ENCODE measurements around the gene RPL9.

The RPL9 gene

GRCh38 chr4:39480251-39480650, 21.5 kb upstream of the RPL9 start:
- Histone ChIP-seq H3K4me1 (ENCODE audit: insufficient read depth, insufficient read length) (no peaks in the 10 kb centered on the region), H3K9me3 (ENCODE audit: insufficient read depth, low read length) (no peaks in the 10 kb centered on the region), H3K27me3 (ENCODE audit: insufficient read depth, insufficient read length) (no peaks in the 10 kb centered on the region), H3K36me3 (ENCODE audit: insufficient read depth, insufficient read length, low read length) (peaks cover 15% of the 10 kb centered on the region), H3K9ac (ENCODE audit: insufficient read length, low read depth) (no peak overlapping the region), H3K4me3 (ENCODE audit: insufficient read length, low read depth) (no peak overlapping the region)
- DNase-seq (ENCODE audit: low read depth, low spot score), result no peak
- TF ChIP-seq YY1 (IDR thresholded peaks at IDR 0.05; ENCODE audit: insufficient read depth, insufficient read length), result no peak
- TF ChIP-seq SUZ12 (IDR thresholded peaks at IDR 0.05; ENCODE audit: extremely low read depth, insufficient read depth, insufficient read length), result no peak
- TF ChIP-seq ZNF274 (IDR thresholded peaks at IDR 0.05; ENCODE audit: low read depth, low read length), result no peak

- H3K4me1 ChIP-seq (ENCODE audit: insufficient read depth, insufficient read length), result no peaks in the 10 kb centered on the region
- H3K4me3 ChIP-seq (ENCODE audit: insufficient read length, low read depth), result no peak overlapping the region
- no peaks in the 10 kb centered on the region for H3K9me3 ChIP-seq (ENCODE audit: insufficient read depth, low read length)
- H3K27me3 ChIP-seq (ENCODE audit: insufficient read depth, insufficient read length), result no peaks in the 10 kb centered on the region
- DNase-seq (ENCODE audit: low read depth, low spot score), result no peak
- H3K9ac ChIP-seq (ENCODE audit: insufficient read length, low read depth), result no peak overlapping the region
- TF ChIP-seq YY1 (IDR thresholded peaks at IDR 0.05; ENCODE audit: insufficient read depth, insufficient read length) (no peak), SUZ12 (IDR thresholded peaks at IDR 0.05; ENCODE audit: extremely low read depth, insufficient read depth, insufficient read length) (no peak), ZNF274 (IDR thresholded peaks at IDR 0.05; ENCODE audit: low read depth, low read length) (no peak)
- H3K36me3 ChIP-seq (ENCODE audit: insufficient read depth, insufficient read length, low read length), result peaks cover 32% of the 10 kb centered on the region
These were observed 17.6 kb upstream of the RPL9 start for GRCh38 chr4:39476187-39476895.

DNA sequence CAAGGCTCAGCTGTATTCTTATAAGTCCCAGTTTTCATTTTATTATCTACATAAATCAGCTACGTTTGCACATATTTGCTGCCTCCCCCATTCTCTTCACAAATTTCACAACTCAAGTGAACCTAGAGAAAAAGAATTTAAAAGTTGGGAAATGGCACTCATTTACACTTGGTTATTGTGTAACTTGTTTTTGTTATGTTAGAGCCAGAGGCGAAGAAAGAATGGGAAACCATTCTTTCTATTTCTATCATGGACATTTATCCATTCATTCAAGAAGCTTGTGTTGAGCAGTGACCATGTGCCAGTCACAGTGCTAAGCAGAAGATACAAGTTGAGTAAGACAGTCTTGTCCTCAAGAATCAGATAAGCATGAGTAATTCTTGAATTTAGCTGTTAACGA, 13.7 kb upstream of the RPL9 start:
- no peaks in the 10 kb centered on the region for H3K9me3 ChIP-seq (ENCODE audit: insufficient read depth, low read length)
- no peak overlapping the region for H3K9ac ChIP-seq (ENCODE audit: insufficient read length, low read depth)
- TF ChIP-seq SUZ12 (IDR thresholded peaks at IDR 0.05; ENCODE audit: extremely low read depth, insufficient read depth, insufficient read length) (no peak), YY1 (IDR thresholded peaks at IDR 0.05; ENCODE audit: insufficient read depth, insufficient read length) (no peak), ZNF274 (IDR thresholded peaks at IDR 0.05; ENCODE audit: low read depth, low read length) (no peak)
- H3K27me3 ChIP-seq (ENCODE audit: insufficient read depth, insufficient read length), result no peaks in the 10 kb centered on the region
- no peak overlapping the region for H3K4me3 ChIP-seq (ENCODE audit: insufficient read length, low read depth)
- no peak for DNase-seq (ENCODE audit: low read depth, low spot score)
- no peaks in the 10 kb centered on the region for H3K4me1 ChIP-seq (ENCODE audit: insufficient read depth, insufficient read length)
- peaks cover 44% of the 10 kb centered on the region for H3K36me3 ChIP-seq (ENCODE audit: insufficient read depth, insufficient read length, low read length)

DNA sequence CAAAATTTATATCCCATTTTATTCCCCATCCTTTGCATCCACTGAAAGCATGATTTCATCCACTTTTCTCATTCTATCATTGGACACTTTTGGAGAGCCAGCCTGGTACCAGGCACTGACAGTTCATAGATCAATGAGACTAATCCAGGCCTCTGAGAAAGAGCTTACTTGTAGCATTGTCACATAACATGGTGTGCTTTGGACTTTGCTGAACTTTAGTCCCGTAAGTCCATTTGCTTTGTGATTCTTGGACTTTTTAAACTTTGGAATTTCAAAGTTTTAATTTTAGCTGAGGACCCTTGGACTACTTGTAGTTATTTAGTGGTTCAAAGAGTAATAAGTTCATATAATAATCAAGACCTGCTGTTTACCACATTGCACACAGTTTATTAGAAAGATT, 11.7 kb upstream of the RPL9 start:
- Histone ChIP-seq H3K4me3 (ENCODE audit: insufficient read length, low read depth) (no peak overlapping the region), H3K9ac (ENCODE audit: insufficient read length, low read depth) (no peak overlapping the region), H3K36me3 (ENCODE audit: insufficient read depth, insufficient read length, low read length) (peaks cover 44% of the 10 kb centered on the region), H3K4me1 (ENCODE audit: insufficient read depth, insufficient read length) (no peaks in the 10 kb centered on the region), H3K27me3 (ENCODE audit: insufficient read depth, insufficient read length) (no peaks in the 10 kb centered on the region), H3K9me3 (ENCODE audit: insufficient read depth, low read length) (no peaks in the 10 kb centered on the region)
- TF ChIP-seq SUZ12 (IDR thresholded peaks at IDR 0.05; ENCODE audit: extremely low read depth, insufficient read depth, insufficient read length) (no peak), ZNF274 (IDR thresholded peaks at IDR 0.05; ENCODE audit: low read depth, low read length) (no peak), YY1 (IDR thresholded peaks at IDR 0.05; ENCODE audit: insufficient read depth, insufficient read length) (no peak)
- DNase-seq (ENCODE audit: low read depth, low spot score), result no peak

DNA sequence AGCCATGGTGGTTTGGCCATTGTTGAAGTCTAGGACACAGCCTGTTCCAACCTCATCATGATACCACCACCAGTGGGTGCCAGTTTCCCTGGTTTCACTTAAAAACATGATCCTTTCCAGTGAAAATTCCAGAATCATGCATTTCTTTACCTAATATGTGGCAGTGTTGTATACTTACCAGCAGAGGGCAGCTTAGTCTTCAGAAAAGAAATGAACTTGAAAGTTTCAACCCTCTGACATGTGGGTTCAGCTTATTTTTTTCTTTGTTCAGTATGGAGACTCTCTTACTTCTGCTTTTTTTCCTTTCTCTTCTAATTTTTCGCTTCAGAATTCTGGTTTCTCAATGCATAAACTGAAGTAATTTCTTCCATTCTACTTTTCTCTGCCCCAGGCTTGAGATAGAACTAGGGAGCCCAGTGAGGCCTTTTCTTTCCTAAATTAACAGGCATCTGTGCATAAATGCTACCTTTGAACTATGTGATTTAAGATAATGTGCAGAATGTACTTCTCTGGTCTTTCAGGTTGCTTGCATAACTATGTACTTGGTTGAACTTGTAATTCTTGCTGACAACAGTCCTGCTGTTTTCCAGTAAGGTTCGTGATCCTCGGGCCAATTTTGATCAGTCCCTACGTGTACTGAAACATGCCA, 10.8 kb upstream of the RPL9 start:
- H3K9ac ChIP-seq (ENCODE audit: insufficient read length, low read depth), result peak overlapping the region; percentile 3
- H3K4me1 ChIP-seq (ENCODE audit: insufficient read depth, insufficient read length), result no peaks in the 10 kb centered on the region
- peaks cover 50% of the 10 kb centered on the region for H3K36me3 ChIP-seq (ENCODE audit: insufficient read depth, insufficient read length, low read length)
- H3K9me3 ChIP-seq (ENCODE audit: insufficient read depth, low read length), result no peaks in the 10 kb centered on the region
- H3K27me3 ChIP-seq (ENCODE audit: insufficient read depth, insufficient read length), result no peaks in the 10 kb centered on the region
- no peak overlapping the region for H3K4me3 ChIP-seq (ENCODE audit: insufficient read length, low read depth)
- no peak for DNase-seq (ENCODE audit: low read depth, low spot score)
- TF ChIP-seq ZNF274 (IDR thresholded peaks at IDR 0.05; ENCODE audit: low read depth, low read length) (no peak), SUZ12 (IDR thresholded peaks at IDR 0.05; ENCODE audit: extremely low read depth, insufficient read depth, insufficient read length) (no peak), YY1 (IDR thresholded peaks at IDR 0.05; ENCODE audit: insufficient read depth, insufficient read length) (no peak)

DNA sequence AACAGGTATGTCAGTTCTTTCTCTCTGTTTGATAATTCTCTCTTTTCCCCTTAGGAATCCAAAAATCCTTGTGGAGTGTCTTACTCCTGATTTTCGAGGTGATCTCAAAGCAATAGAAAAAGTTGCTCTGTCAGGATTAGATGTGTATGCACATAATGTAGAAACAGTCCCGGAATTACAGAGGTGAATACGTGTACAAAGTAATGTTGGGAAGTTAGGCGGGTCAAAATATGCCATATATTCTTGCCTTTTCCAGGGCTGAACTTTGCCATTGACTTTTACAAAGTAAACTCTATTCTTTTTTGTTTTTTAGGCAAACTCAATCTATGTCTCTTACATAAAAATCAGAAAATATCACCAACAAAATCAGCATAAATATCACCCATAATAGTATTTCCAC, 8.7 kb upstream of the RPL9 start:
- H3K4me3 ChIP-seq (ENCODE audit: insufficient read length, low read depth), result no peak overlapping the region
- peaks cover 55% of the 10 kb centered on the region for H3K36me3 ChIP-seq (ENCODE audit: insufficient read depth, insufficient read length, low read length)
- DNase-seq (ENCODE audit: low read depth, low spot score), result no peak
- H3K9me3 ChIP-seq (ENCODE audit: insufficient read depth, low read length), result no peaks in the 10 kb centered on the region
- no peaks in the 10 kb centered on the region for H3K4me1 ChIP-seq (ENCODE audit: insufficient read depth, insufficient read length)
- no peaks in the 10 kb centered on the region for H3K27me3 ChIP-seq (ENCODE audit: insufficient read depth, insufficient read length)
- no peak overlapping the region for H3K9ac ChIP-seq (ENCODE audit: insufficient read length, low read depth)
- no peak for TF ChIP-seq SUZ12 (IDR thresholded peaks at IDR 0.05; ENCODE audit: extremely low read depth, insufficient read depth, insufficient read length)
- TF ChIP-seq YY1 (IDR thresholded peaks at IDR 0.05; ENCODE audit: insufficient read depth, insufficient read length), result no peak
- TF ChIP-seq ZNF274 (IDR thresholded peaks at IDR 0.05; ENCODE audit: low read depth, low read length), result no peak

DNA sequence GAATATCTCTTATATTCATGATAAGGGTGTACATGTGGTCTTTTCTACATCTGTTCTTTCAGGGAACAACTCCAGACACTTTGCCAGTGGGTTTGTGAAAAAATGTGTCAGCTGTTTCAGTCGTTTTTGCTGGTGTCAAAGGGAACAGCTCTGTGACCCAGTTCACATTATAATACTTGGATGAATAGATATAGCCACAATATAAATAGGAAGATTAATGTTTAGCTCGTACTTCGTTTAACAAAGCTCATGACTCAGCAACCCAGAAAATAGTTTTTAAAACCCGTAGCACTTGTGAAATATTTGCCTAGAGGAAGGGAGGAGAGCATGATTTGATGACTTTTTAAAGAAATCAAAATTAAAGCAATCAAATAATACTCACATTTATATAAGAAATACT, 8.0 kb upstream of the RPL9 start:
- no peak for TF ChIP-seq YY1 (IDR thresholded peaks at IDR 0.05; ENCODE audit: insufficient read depth, insufficient read length)
- TF ChIP-seq SUZ12 (IDR thresholded peaks at IDR 0.05; ENCODE audit: extremely low read depth, insufficient read depth, insufficient read length), result no peak
- TF ChIP-seq ZNF274 (IDR thresholded peaks at IDR 0.05; ENCODE audit: low read depth, low read length), result no peak
- no peaks in the 10 kb centered on the region for H3K27me3 ChIP-seq (ENCODE audit: insufficient read depth, insufficient read length)
- no peak overlapping the region for H3K4me3 ChIP-seq (ENCODE audit: insufficient read length, low read depth)
- H3K9me3 ChIP-seq (ENCODE audit: insufficient read depth, low read length), result no peaks in the 10 kb centered on the region
- DNase-seq (ENCODE audit: low read depth, low spot score), result no peak
- no peak overlapping the region for H3K9ac ChIP-seq (ENCODE audit: insufficient read length, low read depth)
- H3K36me3 ChIP-seq (ENCODE audit: insufficient read depth, insufficient read length, low read length), result peaks cover 57% of the 10 kb centered on the region
- H3K4me1 ChIP-seq (ENCODE audit: insufficient read depth, insufficient read length), result no peaks in the 10 kb centered on the region

All from NT2/D1 (cell line).